ENCODE measurements around the gene YBEY. TPM values are rescaled to one million over a fixed set of nuclear protein-coding genes. Genes with fewer than 3 reads are reported as not detected.

Gene YBEY
- total RNA-seq, 1 experiment from 2014 or later = 13.8 TPM

GRCh38 chr21:46312949-46313348 is 26.8 kb downstream of the YBEY start:
- H3K4me2 ChIP-seq = no peak overlapping the region
- H4K20me1 ChIP-seq (ENCODE audit: insufficient read depth) = no peaks in the 10 kb centered on the region
- ChIA-PET CTCF (no interaction called here), POLR2A (ENCODE audit: unreplicated experiment) (no interaction called here)
- TF ChIP-seq CTCF (conservative IDR thresholded peaks at IDR 0.05) = no peak
- TF ChIP-seq EZH2 (IDR thresholded peaks at IDR 0.05; ENCODE audit: low read depth) = no peak
- H2AFZ ChIP-seq = no peak overlapping the region
- H3K79me2 ChIP-seq (ENCODE audit: low read depth) = no peaks in the 10 kb centered on the region
- H3K27ac ChIP-seq = no peak overlapping the region
- no peaks in the 10 kb centered on the region for H3F3A ChIP-seq (ENCODE audit: insufficient read depth, low read depth)
- intact Hi-C loops (cut with micrococcal nuclease; ENCODE audit: unreplicated experiment) = no loop called here
- no TSS peak for BruUV-seq (replicated peaks)
- H3K4me3 ChIP-seq = no peak overlapping the region
- no peaks in the 10 kb centered on the region for H3K27me3 ChIP-seq (ENCODE audit: insufficient read depth, low read depth)
- no peaks in the 10 kb centered on the region for H3K4me1 ChIP-seq (replicated peaks; ENCODE audit: insufficient read depth)
- no peak for DNase-seq
- H3K36me3 ChIP-seq (ENCODE audit: low read depth) = no peaks in the 10 kb centered on the region
- no peaks in the 10 kb centered on the region for H3K9me2 ChIP-seq (ENCODE audit: insufficient read depth)
- no peaks in the 10 kb centered on the region for H3K9me3 ChIP-seq (ENCODE audit: insufficient read depth, low read depth)

GRCh38 chr21:46314441-46315020 is 28.4 kb downstream of the YBEY start:
- DNase-seq = no peak
- no peaks in the 10 kb centered on the region for H3K4me1 ChIP-seq (replicated peaks; ENCODE audit: insufficient read depth)
- H3K27ac ChIP-seq = no peak overlapping the region
- no peak overlapping the region for H3K4me2 ChIP-seq
- H3K36me3 ChIP-seq (ENCODE audit: low read depth) = no peaks in the 10 kb centered on the region
- POLR2A ChIA-PET (ENCODE audit: unreplicated experiment) = no interaction called here
- H3K4me3 ChIP-seq = no peak overlapping the region
- no TSS peak for BruUV-seq (replicated peaks)
- no peaks in the 10 kb centered on the region for H3F3A ChIP-seq (ENCODE audit: insufficient read depth, low read depth)
- H2AFZ ChIP-seq = no peak overlapping the region
- TF ChIP-seq EZH2 (IDR thresholded peaks at IDR 0.05; ENCODE audit: low read depth) (no peak), CTCF (conservative IDR thresholded peaks at IDR 0.05) (no peak)
- H3K9me3 ChIP-seq (ENCODE audit: insufficient read depth, low read depth) = no peaks in the 10 kb centered on the region
- intact Hi-C loops (cut with micrococcal nuclease; ENCODE audit: unreplicated experiment) = no loop called here
- no peaks in the 10 kb centered on the region for H3K79me2 ChIP-seq (ENCODE audit: low read depth)
- H3K27me3 ChIP-seq (ENCODE audit: insufficient read depth, low read depth) = no peaks in the 10 kb centered on the region
- CTCF ChIA-PET = no interaction called here
- H3K9me2 ChIP-seq (ENCODE audit: insufficient read depth) = no peaks in the 10 kb centered on the region
- H4K20me1 ChIP-seq (ENCODE audit: insufficient read depth) = no peaks in the 10 kb centered on the region

GRCh38 chr21:46316708-46317324 is 30.7 kb downstream of the YBEY start:
- Histone ChIP-seq H2AFZ (no peak overlapping the region), H4K20me1 (ENCODE audit: insufficient read depth) (no peaks in the 10 kb centered on the region), H3K9me2 (ENCODE audit: insufficient read depth) (no peaks in the 10 kb centered on the region), H3K36me3 (ENCODE audit: low read depth) (no peaks in the 10 kb centered on the region), H3K27ac (no peak overlapping the region), H3K27me3 (ENCODE audit: insufficient read depth, low read depth) (no peaks in the 10 kb centered on the region), H3K4me1 (replicated peaks; ENCODE audit: insufficient read depth) (peaks cover 6% of the 10 kb centered on the region; the same call in 1 of the 2 replicates), H3K4me2 (no peak overlapping the region), H3K4me3 (no peak overlapping the region), H3K79me2 (ENCODE audit: low read depth) (peaks cover 14% of the 10 kb centered on the region), H3F3A (ENCODE audit: insufficient read depth, low read depth) (no peaks in the 10 kb centered on the region), H3K9me3 (ENCODE audit: insufficient read depth, low read depth) (no peaks in the 10 kb centered on the region)
- ChIA-PET CTCF (no interaction called here), POLR2A (ENCODE audit: unreplicated experiment) (no interaction called here)
- no peak for TF ChIP-seq CTCF (conservative IDR thresholded peaks at IDR 0.05)
- no peak for TF ChIP-seq EZH2 (IDR thresholded peaks at IDR 0.05; ENCODE audit: low read depth)
- BruUV-seq (replicated peaks) = no TSS peak
- intact Hi-C loops (cut with micrococcal nuclease; ENCODE audit: unreplicated experiment) = no loop called here
- DNase-seq = no peak

Measured in PC-9 (cell line).